HL-60 (cell line): Measurements from ENCODE around the gene ZNF341.

Source experiments
- DNase-seq, 2 experiments: peaks; one replicate each; pipeline ENCODE4 v3.0.0-alpha.2; 2010 to 2020; ENCODE audit warnings: low read depth in 1 of 2, low spot score in 1 of 2
- H3K27ac ChIP-seq: fragments of 250-450 bp; sonication (Bioruptor Pico); replicated peaks from 2 replicates; pipeline ENCODE4 v1.5.1; 2020; ENCODE audit warnings: mild to moderate bottlenecking, moderate library complexity
- H3K27me3 ChIP-seq: fragments of 250-450 bp; sonication (Bioruptor Pico); 2 replicates; pipeline ENCODE4 v1.5.1; 2021; ENCODE audit warnings: mild to moderate bottlenecking, moderate library complexity; ENCODE audit not compliant: insufficient read depth, poor library complexity, severe bottlenecking
- H3K4me3 ChIP-seq: replicated peaks from 2 replicates; pipeline ENCODE4 v1.5.1; 2011; ENCODE audit warnings: mild to moderate bottlenecking, control low read depth, low read length; ENCODE audit not compliant: insufficient read depth
- GABPA ChIP-seq: IDR thresholded peaks from 2 replicates; pipeline ENCODE4 v1.6.1; 2012; ENCODE audit warnings: low read depth
- POLR2AphosphoS5 ChIP-seq: IDR thresholded peaks from 2 replicates; pipeline ENCODE4 v1.6.1; 2012; ENCODE audit warnings: low read depth
- SPI1 ChIP-seq: IDR thresholded peaks from 2 replicates; pipeline ENCODE4 v1.6.1; 2012; ENCODE audit warnings: low read depth, mild to moderate bottlenecking, borderline replicate concordance
- TF ChIP-seq, protein P1 (sequence below): IDR thresholded peaks from one replicate; pipeline ENCODE4 v1.5.1; 2011; ENCODE audit warnings: low read length, control low read depth, inconsistent platforms; ENCODE audit not compliant: insufficient read depth
- TF ChIP-seq, protein P2 (sequence below): IDR thresholded peaks from 2 replicates; pipeline ENCODE4 v1.6.1; 2012; ENCODE audit warnings: low read depth; ENCODE audit not compliant: insufficient replicate concordance

ZNF341 gene

DNA sequence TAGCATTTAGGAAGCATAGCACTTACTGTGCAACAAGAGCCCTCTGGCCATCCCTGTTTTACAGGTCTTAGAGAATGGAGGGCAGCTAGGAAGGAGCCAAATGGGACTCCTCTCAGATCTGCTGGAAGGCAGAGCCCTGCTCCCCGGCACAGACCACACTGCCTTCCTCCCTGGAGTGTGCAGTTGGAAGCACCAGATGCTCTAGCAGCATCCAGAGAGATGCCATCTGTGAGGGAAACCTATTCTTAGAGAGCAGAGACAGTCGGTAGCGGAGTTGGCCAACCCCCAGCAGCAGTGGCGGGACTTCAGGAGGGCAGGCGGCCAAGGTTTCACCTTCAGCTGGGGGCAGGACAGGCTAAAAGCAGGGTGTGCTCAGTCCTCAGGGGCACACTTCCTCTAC is 28.9 kb upstream of the ZNF341 start:
- Histone ChIP-seq H3K27ac (no peak overlapping the region), H3K27me3 (no peaks in the 10 kb centered on the region), H3K4me3 (no peak overlapping the region)
- TF ChIP-seq, protein P1, sequence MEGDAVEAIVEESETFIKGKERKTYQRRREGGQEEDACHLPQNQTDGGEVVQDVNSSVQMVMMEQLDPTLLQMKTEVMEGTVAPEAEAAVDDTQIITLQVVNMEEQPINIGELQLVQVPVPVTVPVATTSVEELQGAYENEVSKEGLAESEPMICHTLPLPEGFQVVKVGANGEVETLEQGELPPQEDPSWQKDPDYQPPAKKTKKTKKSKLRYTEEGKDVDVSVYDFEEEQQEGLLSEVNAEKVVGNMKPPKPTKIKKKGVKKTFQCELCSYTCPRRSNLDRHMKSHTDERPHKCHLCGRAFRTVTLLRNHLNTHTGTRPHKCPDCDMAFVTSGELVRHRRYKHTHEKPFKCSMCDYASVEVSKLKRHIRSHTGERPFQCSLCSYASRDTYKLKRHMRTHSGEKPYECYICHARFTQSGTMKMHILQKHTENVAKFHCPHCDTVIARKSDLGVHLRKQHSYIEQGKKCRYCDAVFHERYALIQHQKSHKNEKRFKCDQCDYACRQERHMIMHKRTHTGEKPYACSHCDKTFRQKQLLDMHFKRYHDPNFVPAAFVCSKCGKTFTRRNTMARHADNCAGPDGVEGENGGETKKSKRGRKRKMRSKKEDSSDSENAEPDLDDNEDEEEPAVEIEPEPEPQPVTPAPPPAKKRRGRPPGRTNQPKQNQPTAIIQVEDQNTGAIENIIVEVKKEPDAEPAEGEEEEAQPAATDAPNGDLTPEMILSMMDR: no peak
- no peak for TF ChIP-seq GABPA
- TF ChIP-seq SPI1: no peak
- no peak for TF ChIP-seq POLR2AphosphoS5
- TF ChIP-seq, protein P2, sequence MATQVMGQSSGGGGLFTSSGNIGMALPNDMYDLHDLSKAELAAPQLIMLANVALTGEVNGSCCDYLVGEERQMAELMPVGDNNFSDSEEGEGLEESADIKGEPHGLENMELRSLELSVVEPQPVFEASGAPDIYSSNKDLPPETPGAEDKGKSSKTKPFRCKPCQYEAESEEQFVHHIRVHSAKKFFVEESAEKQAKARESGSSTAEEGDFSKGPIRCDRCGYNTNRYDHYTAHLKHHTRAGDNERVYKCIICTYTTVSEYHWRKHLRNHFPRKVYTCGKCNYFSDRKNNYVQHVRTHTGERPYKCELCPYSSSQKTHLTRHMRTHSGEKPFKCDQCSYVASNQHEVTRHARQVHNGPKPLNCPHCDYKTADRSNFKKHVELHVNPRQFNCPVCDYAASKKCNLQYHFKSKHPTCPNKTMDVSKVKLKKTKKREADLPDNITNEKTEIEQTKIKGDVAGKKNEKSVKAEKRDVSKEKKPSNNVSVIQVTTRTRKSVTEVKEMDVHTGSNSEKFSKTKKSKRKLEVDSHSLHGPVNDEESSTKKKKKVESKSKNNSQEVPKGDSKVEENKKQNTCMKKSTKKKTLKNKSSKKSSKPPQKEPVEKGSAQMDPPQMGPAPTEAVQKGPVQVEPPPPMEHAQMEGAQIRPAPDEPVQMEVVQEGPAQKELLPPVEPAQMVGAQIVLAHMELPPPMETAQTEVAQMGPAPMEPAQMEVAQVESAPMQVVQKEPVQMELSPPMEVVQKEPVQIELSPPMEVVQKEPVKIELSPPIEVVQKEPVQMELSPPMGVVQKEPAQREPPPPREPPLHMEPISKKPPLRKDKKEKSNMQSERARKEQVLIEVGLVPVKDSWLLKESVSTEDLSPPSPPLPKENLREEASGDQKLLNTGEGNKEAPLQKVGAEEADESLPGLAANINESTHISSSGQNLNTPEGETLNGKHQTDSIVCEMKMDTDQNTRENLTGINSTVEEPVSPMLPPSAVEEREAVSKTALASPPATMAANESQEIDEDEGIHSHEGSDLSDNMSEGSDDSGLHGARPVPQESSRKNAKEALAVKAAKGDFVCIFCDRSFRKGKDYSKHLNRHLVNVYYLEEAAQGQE: no peak
- DNase-seq: no peak

DNA sequence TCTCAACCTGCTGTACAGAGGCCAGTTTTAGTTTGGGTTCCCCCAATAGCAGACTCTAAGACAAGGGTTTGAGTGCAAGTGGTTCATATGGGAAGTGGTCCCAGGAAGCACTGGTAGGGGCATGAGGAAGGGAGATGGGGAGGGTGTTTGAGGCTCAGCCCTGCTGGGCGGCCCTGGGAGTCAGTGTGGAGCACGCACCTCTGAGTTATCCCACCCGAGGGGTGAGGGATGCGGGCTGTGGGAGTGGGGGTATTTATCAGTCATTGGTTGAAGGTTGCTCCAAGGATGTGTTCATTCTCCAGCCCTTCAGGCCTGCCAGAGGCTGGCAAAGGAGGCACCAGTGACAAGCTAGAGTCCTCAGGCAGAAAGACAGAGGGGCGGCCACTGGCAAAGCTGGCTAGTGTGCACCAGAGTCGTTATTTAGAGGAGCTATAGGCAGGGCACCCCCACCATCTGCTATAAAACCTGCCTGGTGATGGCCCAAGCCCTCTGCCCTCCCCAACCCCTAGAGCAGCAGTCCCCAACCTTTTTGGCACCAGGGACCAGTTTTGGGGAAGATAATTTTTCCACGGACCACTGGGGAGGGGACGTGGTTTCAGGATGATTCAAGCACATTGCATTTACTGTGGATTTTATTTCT is 28.2 kb upstream of the ZNF341 start:
- no peak for DNase-seq
- TF ChIP-seq SPI1: no peak
- TF ChIP-seq, protein P1: no peak
- TF ChIP-seq GABPA: no peak
- TF ChIP-seq, protein P2: no peak
- no peak for TF ChIP-seq POLR2AphosphoS5
- Histone ChIP-seq H3K27ac (no peak overlapping the region), H3K27me3 (no peaks in the 10 kb centered on the region), H3K4me3 (no peak overlapping the region)

DNA sequence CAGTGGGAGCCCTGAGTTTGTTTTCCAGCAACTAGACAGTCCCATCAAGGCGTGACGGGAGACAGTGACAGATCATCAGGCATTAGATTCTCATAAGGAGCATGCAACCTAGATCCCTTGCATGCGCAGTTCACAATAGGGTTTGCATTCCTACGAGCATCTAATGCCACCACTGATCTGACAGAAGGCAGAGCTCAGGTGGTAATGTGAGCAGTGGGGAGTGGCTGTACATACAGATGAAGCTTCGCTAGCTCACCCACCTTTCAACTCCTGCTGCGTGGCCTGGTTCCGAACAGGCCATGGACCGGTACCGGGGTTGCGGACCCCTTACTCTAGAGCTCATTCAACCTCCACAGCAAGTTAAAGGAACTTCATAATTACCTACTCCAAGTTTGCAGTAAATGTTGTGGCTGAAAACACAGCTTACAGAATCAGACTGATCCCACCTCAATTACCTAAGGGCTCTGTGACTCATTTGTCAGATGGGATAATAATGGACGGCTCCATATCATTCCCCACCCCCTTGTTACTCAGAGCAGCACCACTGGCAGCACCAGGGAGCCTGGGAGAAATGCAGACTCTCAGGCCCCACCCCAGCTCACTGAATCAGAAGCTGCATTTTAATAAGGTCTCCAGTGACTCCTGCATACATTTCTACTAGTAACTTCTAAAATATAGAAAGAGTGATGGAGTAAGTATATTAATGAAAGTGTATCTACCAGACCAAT is 27.4 kb upstream of the ZNF341 start:
- Histone ChIP-seq H3K27ac (no peak overlapping the region), H3K27me3 (no peaks in the 10 kb centered on the region), H3K4me3 (no peak overlapping the region)
- TF ChIP-seq, protein P2: no peak
- TF ChIP-seq GABPA (no peak), SPI1 (no peak), POLR2AphosphoS5 (no peak)
- TF ChIP-seq, protein P1: no peak
- no peak for DNase-seq
